Measurements from ENCODE around the gene CPM.

GRCh38 chr12:68981516-68981915 is 48.5 kb upstream of the CPM start:
- TF ChIP-seq POLR2A (IDR thresholded peaks at IDR 0.05; ENCODE audit: low read length) (no peak), CTCF (IDR thresholded peaks at IDR 0.05) (no peak), MYC (IDR thresholded peaks at IDR 0.05; ENCODE audit: borderline replicate concordance, low read length) (no peak), USF2 (IDR thresholded peaks at IDR 0.05) (no peak), ZFP36 (IDR thresholded peaks at IDR 0.05; ENCODE audit: borderline replicate concordance, partially characterized antibody) (no peak), HES2 (IDR thresholded peaks at IDR 0.05) (no peak), EHF (CRISPR knock-in tag; IDR thresholded peaks at IDR 0.05) (no peak), MAX (IDR thresholded peaks at IDR 0.05) (no peak), JUNB (IDR thresholded peaks at IDR 0.05) (no peak), RAD21 (conservative IDR thresholded peaks at IDR 0.05 in 1 of 2, IDR thresholded peaks at IDR 0.05 in 1 of 2) (no peak), SMC3 (IDR thresholded peaks at IDR 0.05) (no peak), RFX5 (IDR thresholded peaks at IDR 0.05) (no peak), ZNF302 (CRISPR knock-in tag; IDR thresholded peaks at IDR 0.05) (no peak), MAZ (IDR thresholded peaks at IDR 0.05; ENCODE audit: borderline replicate concordance, low read depth, low read length) (no peak)

Measured in A549 (cell line).